Hematopoietic multipotent progenitor cell treated with erythropoietin and hydrocortisone succinate and interleukin-3 and kit ligand, for 6 days (in vitro differentiated cells): Measurements from ENCODE around the gene AQP2.

Experiments
- DNase-seq: peaks from one replicate; pipeline ENCODE4 v3.0.0-alpha.2; 2015

Gene AQP2, protein sequence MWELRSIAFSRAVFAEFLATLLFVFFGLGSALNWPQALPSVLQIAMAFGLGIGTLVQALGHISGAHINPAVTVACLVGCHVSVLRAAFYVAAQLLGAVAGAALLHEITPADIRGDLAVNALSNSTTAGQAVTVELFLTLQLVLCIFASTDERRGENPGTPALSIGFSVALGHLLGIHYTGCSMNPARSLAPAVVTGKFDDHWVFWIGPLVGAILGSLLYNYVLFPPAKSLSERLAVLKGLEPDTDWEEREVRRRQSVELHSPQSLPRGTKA

DNA sequence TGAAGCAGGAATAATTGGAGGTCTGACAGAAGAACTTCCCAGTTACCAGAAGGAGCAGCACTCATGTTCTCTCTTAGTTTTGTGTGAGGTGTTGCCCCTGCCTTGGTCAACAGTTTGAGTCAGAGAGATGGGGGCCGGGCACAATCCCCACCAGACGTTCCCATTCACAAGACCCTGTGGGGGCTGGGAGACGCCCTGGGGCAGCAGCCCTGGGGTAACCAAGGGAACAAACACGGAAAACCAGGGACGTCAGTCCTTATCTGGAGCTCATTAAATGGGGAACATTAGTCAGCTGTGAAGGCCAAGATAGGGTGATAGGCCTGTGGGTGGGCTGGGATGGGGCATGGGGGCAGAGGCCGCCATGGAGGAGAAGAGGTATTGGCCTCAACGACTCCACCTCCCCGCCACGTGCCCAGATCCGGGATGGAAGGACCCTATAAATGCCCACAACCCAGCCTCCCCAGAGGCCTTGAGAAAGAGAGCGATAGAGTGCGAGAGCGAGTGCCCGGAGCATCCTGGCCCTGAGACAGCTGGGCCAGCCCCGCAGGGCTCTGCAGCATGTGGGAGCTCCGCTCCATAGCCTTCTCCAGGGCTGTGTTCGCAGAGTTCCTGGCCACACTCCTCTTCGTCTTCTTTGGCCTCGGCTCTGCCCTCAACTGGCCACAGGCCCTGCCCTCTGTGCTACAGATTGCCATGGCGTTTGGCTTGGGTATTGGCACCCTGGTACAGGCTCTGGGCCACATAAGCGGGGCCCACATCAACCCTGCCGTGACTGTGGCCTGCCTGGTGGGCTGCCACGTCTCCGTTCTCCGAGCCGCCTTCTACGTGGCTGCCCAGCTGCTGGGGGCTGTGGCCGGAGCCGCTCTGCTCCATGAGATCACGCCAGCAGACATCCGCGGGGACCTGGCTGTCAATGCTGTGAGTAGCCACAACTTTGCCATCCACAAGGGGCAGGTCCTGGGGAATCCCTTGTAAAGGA lies at the start of gene AQP2:
Gene AQP2, plus strand, starts transcription at position 465 of the 979 bp plus-strand sequence. Its CDS starts 94 bp downstream, at position 559.
- no peak for DNase-seq

- no peak for DNase-seq
Observed at GRCh38 chr12:49901026-49901425, 49.5 kb upstream of the AQP2 start.

- no peak for DNase-seq
Observed at GRCh38 chr12:49901986-49902385, 48.6 kb upstream of the AQP2 start.

DNA sequence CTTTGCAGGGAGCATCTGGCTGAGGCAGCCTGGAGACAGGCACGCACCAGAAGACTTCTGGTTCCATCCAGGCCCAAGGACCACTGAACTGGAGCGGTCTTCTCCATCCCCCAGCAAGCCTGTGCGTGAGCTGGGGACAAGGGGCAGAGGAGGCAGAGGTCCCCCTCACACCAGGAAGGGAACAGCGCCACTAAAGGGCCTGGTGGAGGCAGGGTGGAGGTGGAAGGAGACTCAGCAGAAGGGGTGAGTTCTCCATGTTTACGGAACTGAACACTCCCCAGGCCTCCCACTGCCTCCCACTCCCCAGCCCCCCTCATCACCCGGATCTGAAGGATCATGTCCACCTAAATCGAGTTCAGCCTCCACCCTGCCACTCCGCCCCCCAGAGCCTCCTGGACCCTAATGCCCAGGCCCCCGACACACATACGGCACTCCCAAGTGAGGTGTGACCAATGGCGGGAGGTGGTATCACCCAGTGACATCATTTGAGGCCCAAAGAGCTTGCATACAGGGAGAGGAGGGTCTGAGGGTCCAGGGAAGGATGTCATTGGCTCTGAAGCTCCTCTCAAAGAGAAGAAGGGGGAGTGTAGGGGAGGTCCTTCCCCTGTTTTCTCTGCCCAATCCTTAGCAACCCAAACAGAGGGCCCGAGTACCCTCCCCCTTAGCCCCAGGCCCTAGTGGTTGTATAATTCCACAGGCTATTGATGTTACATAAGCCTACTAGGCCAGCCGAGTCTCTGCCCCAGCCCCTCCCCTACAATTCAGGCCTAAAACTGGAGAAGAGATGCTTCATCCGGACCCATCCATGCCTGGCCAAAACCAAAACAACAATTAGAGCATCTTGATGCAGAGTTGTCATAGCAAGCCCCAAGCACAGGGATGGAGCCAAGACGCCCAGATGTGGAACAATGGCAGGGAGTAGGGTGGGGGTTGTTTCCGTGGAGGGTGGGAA lies 47.9 kb upstream of the AQP2 start:
- no peak for DNase-seq

- no peak for DNase-seq
Observed at GRCh38 chr12:49903351-49903699, 47.2 kb upstream of the AQP2 start.

DNA sequence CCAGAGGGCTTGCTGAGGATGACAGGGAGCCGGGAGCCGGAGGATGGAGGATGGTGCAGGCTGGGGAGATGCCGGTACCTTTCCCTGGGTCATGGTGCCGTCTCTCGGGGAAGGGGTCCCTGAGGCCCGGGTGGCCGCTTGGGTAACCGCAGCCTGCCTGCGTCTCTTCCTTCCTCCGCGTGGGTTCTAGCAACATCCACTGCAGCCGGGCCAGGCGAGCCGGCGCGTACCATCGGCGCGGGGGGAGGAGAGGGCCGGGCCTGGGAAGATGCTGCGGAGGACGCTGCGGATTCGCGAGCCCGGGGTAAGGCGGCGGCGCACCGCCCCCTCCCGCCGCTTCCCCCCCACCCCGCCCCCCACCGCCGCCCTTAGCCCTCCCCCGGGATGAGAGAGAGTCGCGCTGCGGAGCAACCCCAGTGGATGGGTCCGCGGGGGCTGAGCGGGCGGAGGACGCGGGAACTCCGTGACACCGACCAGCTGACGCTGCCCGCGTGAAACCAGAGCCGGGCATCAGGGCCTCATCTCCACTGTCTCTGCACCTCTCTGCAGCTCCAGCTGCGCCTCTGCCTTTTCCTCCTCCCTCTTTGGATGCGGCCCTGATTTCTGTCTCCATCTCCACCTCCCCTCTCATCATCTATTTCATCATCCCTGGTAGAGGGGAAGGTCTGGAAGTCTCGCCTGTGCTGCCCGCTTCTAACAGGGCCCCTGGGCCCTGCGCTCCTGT lies 46.7 kb upstream of the AQP2 start, which contains the start of gene FAIM2:
Gene FAIM2, minus strand, starts transcription at position 201 of the 724 bp plus-strand sequence. Its CDS starts 108 bp downstream, at position 93.
- DNase-seq: no peak

DNA sequence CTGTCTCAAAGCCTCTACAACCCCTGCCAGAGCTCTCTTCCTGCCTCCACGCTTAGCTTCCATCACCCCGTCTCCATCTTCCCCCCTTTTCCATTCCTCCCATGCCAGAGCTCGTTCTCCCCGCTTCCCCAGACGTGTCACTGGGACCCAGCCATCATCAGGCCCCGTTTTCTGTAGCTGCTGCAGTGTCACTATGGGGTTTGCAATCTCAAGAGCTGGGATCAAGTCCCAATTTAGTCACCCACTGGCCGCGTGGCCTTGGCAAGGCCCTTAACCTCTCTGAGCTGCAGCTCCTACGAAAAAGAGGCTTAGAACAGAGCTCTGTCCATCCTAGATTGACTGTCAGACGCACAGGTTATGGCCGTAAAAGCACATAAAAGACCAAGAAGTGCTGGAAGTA lies 45.9 kb upstream of the AQP2 start:
- no peak for DNase-seq

DNA sequence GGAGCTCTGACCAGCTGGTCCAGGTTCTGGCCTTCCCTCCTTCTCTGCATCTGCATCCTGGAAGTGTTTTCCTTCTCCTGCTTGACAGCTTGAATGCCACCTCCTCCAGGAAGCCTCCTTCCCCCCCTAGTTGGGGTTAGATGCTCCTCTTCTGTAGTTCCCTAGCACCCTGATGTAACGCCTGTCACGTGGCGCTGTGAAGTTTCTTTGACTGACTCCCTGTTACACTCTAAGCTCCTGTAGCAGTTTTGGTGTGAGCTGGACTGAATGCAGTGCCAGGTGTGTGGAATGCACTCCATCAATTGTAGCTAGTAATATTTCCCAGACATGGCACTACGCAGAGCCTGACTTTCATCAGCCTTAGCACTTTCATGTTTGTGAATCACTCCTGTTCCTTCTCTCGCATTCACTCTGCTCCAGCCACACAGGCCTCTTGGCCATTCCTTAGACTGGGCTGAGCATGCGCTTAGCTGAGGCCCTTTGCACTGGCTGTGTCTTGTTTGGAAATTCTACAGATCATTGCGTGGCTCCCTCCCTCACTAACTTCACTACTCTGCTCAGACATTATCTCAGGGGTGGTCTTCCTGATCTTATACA lies 44.7 kb upstream of the AQP2 start:
- DNase-seq: no peak

GRCh38 chr12:49907352-49907751 lies 43.2 kb upstream of the AQP2 start:
- no peak for DNase-seq

DNA sequence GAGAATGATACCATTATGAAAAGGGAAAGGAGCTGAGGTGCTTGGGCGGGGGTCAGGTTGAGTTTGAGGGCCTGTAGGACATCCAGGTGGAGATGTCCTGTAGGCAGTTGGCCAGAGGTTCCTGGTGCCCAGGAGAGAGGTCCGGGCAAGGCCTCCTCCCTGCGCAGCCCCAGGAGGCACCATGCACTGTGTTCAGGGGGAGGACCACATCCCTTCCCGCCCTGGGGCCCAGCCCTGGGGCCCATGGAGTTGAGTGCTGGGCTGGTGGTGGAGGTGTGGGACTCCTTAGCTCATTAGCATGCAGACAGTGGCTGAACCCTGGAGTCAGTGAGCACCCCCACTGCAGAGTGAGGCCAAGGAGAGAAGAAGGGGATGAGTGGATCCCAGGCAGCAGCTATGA lies 41.2 kb upstream of the AQP2 start:
- no peak for DNase-seq

DNA sequence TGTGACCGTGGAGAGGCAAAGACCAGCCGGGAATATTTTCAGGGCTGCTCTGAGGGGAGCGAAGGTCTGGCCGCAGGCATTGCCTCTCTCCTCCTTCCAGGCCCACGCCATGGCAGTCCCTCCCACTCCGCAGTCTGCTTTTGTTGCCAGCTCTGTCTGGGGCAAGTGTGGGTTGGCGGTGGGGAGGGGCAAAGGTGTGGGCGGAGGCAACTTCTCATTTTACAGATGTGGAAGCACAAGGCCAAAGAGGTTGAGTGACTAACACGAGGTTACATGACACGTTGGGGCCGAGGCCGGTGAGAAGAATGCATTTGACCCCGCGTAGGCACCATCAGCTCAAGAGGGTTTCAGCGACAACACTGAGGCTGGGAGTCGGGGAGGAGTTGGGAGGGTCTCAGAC lies 40.7 kb upstream of the AQP2 start:
- no peak for DNase-seq

DNA sequence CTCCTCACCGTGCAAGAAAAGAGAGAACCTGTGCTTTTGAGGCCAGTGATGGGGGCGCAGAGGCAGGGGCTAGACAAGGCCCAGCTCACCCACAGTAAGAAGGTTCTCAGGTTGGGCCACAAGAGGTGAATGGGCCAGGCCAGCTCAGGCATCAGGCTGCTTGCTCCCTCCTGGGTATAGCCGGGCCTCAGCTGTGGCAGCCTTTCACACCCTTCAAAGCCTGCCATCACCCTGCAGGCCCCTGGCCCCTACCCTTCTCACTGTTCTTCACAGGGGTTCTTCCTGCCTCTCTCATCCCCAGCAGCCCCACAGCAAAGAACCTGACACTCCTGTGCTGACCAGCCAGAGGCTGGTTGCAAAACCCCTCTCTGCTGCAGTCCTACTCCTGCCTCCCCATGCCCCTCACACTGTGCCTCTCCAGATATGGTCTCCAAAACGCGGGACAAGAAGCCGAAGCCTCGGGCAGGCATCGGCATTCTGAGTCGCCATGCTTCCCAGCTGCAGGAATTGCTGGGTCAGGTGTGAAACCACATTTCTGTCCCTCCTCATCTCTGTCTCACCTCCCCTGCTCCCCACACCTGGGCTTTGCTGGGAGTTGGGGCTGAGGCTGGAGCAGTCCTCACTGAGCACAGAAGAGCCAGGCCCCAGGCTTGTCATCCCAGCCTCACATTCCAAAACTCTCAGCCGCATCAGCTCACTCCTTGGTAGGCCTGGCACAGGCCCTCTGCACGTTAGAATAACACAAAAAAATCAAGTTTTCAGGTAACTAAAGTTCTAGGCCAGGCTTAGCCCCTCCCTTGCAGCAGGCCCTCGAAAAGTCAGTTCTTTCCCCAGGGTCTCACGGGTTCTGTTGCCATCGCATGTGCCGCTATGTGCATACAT lies 40.0 kb upstream of the AQP2 start:
- no peak for DNase-seq

DNA sequence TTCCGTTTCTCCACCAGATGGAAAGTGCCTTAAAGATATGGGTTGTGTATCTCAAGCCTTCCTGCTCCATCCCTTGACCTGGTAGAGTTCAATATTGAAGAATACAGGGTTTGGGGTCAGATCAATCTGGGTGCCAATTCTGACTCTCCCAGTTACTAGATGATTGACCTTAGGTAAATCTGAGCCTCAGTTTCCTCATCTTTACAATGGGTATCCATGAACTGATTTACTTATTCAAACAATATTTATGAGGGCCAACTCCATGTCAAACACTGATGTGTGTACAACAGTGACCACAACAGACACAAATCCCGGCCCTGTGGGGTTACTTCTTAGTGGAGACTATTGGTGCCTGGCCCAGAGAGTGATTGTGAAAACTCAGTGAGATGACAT lies 39.3 kb upstream of the AQP2 start:
- DNase-seq: no peak

DNA sequence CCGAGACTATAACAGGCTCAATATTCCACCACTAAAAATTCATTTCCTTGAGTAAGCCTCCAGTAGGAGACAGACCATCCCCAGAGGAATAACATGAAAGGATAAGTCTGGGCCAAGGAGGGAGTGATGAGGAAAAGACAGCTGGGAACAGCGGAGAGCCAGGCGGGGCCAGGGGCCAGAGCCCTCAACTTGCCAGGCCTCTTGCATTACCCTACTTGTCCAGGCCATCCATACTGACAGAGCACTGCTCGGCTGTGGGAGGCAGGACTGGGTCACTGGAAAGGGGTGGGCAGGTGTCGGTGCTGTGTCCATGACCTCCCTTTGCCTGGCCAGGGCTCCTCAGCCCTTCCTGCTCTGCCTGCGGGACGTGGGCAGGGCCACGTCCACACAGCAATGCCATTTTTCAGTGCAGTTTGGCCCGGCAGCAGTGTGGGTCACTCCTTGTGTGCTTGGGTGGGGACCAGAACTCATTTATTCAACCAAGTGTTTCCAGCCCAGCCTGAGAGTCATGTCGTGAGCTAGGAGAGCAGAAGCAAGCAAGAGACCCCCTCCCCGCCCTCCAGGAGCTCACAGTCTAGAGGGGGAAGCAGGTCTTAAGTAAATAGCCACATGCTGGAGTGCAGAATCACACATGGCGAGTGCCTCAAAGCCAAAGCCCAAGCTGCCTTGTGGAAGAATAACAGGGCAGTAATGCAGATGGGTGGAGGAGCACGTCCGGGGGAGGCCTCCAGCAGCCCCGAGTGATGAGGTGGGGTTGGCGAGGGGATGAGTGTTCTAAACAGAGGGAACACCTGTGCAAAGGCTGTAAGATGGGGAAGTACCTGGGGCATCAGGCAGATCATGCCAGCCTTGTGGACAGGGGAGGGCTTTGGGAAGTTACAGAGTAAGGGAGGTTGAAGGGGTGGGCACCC lies 37.9 kb upstream of the AQP2 start:
- no peak for DNase-seq

DNA sequence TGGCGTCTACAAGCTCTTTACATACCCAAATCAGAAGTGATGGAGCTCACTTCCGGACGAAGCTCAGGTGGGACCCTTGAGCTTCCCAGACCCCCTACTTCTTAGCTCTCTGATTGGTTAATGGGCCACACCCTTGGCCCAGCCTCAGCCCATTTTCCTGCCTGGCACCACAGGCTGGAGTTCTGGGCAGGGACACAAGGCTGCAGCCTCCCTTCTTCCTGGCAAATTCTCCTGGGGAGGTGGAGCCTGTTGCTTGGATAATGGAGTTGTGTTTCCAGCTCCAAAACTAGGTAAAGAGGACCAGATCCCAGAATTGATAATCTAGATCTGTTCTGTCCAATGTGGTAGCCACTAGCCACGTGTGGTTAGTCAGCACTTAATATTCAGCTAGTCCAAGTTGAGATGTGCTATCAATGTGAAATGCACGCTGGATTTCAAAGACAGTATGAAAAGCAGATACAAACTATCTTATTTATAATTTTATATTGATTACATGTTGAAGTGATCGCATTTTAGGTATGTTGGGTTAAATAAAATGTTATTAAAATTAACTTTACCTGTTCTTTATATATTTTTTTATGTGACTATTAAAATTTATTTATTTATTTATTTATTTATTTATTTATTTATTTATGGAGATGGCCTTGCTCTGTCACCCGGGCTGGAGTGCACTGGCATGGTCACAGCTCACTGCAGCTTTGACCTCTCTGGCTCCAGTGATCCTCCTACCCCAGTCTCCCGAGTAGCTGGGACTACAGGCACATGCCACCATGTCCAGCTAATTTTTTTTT lies 34.2 kb upstream of the AQP2 start:
- no peak for DNase-seq

DNA sequence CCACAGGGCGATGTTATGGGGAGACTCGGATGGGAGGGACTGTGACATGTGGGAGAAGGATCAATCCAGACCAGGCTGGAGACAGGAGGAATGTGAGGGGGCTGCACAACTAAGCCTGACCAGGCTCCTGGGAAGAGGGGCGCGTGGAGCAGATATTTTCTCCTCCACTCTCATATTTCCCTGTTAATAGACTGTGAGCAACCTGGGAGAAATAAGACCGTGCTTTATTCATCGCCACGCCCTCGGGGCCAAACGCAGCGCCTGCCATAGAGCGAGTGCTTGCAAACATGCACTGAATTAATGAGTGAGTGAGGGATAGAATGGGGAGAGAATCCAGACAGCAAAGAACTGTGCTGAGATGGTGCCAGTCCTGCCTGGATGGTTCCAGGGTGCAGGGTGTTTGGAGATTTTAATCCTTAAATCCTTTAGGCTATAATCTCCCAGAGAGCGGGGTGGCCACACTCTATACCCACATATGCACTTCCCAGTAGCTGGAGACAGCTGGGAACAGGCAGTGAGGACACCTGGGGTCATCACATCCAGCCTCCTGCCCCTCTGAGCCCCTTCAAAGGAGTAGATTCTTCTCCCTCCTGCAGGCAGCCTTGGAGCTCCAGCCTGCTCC lies 33.3 kb upstream of the AQP2 start:
- DNase-seq: no peak

GRCh38 chr12:49917788-49918173 lies 32.8 kb upstream of the AQP2 start:
- DNase-seq: no peak

DNA sequence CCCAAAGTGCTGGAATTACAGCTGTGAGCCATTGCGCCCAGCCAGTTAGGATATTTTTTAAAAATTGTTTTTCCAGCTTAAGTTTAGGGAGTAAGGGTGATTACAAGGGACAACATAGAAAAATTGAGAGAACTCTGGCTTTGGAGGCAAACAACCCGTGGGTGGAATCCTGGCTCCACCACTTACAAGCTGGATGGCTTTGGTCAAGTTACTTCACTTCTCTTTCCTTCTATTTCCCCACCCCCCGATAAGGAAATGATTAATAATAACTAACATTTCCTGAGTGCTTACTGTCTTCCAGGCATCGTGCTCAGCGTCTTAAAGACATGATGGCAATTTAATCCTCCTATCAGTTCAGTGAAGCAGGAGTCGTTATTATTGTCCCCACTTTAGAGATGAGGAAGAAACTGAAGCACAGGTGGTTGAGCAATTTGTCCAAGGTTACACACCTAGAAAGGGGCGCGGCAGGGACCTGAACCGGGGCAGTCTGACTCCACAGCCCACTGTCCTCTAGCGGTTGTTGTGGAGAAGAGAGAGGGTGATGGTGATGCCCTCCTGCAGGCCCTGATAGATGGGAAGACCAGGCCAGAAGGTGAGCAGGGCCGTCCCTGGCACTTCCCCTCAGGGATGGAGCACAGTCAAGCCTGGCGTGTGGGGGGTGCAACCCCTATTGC lies 30.2 kb upstream of the AQP2 start:
- no peak for DNase-seq
